ENCODE measurements around the gene CERS5.
"Not testable (repeated sequence)": the region's sequence is repeated elsewhere in the genome, so short reads cannot be mapped to it uniquely, and the experiment has no call there.

Gene CERS5

DNA sequence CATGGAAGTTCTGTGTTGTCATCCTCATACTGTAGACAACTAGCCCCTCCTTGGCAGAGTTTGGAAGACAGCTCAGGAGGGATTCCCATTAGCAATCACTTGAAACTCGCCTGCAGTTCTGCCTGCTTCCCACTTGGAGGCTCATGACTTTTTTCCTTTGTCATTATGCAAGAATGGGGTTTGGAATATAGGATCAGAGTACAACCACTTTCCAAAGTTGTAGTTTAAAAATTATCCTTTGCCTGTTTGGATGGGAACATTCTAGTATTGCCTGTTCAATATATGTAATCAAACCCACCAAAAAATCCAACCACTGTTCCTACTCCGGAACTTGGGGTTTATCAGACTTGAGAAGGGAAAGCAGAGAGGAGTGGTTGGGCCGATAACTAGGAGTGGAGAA, 65.5 kb downstream of the CERS5 start:
- DNase-seq = no peak

- no peak for DNase-seq
These were observed 66.6 kb downstream of the CERS5 start for GRCh38 chr12:50100561-50100960.

GRCh38 chr12:50099302-50100008, 67.7 kb downstream of the CERS5 start:
- DNase-seq = no peak

DNA sequence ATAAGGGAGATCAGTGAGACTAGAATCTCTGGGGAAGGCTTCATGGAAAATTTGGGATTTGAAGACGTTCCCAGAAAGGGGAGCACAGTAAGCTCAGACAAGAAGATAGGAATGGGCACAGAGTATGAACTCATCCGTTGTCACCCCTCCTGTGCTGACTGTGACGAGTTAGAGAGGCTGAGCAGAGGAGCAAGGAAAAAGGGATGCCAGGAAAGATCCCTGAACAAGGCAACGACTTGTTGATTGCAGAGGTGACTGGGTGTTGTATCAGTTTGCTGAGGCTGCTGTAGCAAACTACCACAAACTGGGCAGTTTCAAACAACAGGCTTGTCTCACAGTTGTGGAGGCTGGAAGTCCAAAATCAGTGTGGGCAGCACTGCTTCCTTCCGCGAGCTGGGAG, 69.2 kb downstream of the CERS5 start:
- DNase-seq = no peak

- no peak for DNase-seq
These were observed 76.8 kb downstream of the CERS5 start for GRCh38 chr12:50090391-50090790.

DNA sequence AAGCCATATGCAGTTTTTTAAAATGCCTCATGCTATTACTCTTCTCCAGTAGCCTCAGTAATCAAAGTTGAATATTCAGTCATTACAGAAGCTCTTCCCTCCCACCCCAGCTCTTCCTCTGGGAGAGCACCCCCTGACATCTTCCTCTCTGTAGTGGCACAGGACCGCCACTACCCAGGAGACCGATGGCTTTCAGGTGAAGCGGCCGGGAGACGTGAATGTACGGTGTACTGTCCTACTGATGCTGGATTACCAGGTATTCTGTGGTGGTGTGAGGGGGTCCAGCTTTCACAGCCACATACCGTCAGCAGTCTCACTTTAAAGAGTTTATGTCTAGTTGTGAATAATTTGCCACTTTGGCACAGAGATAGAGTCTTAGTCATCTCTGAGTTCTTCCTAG, 77.4 kb downstream of the CERS5 start:
- DNase-seq = no peak

GRCh38 chr12:50088577-50089335, 78.4 kb downstream of the CERS5 start:
- DNase-seq = peak in 1 of 4 experiments; percentile 10

GRCh38 chr12:50087995-50088394, 79.2 kb downstream of the CERS5 start:
- DNase-seq = no peak

- no peak for DNase-seq
These were observed 80.0 kb downstream of the CERS5 start for GRCh38 chr12:50087151-50087550.

DNA sequence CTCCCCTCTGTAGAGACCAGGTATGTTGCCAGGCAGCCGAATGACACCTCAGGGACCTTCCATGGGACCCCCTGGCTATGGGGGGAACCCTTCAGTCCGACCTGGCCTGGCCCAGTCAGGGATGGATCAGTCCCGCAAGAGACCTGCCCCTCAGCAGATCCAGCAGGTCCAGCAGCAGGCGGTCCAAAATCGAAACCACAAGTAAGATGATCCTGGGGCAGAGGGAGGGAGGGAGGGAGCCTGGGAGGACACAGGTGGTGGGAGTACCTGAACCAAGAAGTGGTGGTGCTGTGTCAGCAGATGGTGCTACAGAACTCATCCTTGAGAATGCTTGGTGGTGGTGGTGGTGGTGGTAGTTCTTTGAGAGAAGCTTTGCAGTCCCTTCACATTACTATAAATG, 81.0 kb downstream of the CERS5 start:
- no peak for DNase-seq

DNA sequence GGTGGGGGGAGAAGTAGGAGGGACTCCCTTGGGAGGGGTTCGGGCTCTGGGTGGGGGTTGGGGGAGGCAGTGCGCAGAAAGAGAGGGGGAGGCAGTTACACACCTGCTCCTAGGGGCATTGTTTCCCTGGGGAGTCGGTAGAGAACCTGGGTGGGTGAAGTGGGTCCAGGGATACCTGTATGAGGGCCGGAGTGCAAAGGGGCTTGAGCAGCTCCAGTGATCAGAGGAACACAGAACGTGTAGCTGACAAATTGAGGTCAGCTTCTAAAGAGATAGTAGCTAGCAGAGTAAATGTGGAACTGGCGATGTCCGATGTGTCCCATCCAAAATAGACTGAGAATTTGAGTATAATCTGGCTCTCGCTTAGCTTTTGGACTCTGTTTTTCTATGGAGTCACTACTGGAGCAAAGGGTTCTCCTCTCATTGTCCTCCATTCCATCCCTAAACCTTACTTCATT, 81.5 kb downstream of the CERS5 start:
- DNase-seq = no peak

DNA sequence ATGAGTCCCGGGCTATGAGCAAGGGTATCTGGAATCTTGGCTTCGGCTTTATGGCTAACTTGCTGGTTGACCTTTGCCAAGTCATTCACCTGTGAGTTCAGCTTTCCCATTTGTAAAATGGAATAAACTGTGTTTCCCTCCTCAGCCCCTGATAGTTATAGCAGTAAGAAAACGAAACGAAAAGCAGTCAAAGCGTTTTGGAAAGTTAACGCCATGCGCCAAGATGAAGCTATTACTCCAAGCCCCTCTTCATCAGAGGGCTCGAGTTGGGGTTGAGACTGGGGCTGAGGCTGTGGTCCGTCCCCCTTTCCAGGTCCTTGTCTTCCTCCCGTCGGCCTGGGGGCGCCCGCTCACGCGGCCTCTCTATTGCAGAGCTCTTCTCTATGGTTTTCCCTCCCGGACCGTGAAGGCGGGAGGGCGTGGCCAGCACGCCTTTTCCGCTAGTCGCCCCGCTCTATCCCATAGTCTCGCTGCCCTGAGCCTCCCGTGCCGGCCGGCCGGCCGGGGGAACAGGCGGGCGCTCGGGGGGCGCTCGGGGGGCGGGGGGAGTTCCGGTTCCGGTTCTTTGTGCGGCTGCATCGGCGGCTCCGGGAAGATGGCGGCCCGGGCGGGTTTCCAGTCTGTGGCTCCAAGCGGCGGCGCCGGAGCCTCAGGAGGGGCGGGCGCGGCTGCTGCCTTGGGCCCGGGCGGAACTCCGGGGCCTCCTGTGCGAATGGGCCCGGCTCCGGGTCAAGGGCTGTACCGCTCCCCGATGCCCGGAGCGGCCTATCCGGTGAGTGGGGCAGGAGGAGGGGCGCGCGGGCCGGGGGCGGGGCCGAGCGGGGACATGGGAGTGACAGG, 82.2 kb downstream of the CERS5 start, which contains the start of gene SMARCD1:
TSS of gene SMARCD1 (plus strand) at position 568 of the 840 bp plus-strand sequence. CDS start at position 596, 28 bp downstream.
- DNase-seq = peak; percentile 61 to 77 (median 72)

DNA sequence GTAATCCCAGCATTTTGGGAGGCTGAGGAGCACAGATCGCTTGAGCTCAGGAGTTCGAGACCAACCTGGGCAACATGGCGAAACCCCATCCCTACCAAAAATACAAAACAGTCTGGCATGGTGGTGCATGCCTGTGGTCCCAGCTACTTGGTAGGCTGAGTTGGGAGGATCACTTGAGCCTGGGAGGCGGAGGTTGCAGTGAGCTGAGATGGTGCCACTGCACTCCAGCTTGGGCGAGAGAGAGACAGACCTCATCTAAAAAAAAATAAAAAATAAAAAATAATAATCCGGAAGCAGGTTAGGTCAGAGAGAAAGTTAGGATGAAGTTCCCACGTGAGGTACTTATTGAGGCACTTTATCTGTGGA, 82.8 kb downstream of the CERS5 start:
- not testable (repeated sequence) for DNase-seq

GRCh38 chr12:50083301-50083700, 83.9 kb downstream of the CERS5 start:
- no peak for DNase-seq

GRCh38 chr12:50082644-50083043, 84.5 kb downstream of the CERS5 start:
- DNase-seq = no peak

DNA sequence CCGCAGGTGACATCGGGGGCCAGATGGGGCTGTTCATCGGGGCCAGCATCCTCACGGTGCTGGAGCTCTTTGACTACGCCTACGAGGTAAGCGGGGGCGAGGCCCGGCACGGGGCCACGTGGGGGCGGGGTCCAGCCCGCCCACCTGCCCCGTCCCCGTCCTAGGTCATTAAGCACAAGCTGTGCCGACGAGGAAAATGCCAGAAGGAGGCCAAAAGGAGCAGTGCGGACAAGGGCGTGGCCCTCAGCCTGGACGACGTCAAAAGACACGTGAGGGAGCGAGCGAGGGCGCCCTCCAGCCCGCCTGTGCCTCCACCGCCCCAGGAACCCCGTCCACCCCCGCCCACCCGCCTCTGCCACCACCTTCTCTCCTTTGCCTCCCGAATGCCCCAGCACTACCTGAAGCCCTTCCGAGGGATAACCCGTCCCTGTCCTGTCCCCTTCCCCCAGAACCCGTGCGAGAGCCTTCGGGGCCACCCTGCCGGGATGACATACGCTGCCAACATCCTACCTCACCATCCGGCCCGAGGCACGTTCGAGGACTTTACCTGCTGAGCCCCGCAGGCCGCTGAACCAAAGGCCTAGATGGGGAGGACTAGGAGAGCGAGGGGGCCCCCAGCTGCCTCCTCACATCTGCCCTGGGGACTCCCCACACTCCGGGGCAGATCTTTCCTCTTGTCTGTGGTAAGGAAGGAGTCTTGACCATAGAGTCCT, 85.9 kb downstream of the CERS5 start:
- no peak for DNase-seq

DNA sequence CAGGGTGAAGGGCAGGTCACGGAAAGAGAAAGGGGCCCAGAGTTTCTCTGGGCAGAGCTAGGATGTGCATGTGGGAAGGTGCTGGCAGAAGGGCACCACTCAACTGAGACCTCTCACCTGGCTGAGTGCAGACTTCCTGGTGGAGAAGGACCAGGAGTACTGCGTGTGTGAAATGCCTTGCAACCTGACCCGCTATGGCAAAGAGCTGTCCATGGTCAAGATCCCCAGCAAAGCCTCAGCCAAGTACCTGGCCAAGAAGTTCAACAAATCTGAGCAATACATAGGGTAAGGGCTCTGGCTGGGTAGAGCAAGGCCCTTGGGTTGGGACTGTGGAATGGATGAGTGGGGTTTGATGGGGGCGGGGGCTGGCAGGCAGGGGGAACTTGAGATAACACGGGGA, 87.4 kb downstream of the CERS5 start:
- DNase-seq = no peak

Data from activated naive CD4-positive, alpha-beta T cell (primary cell).